Testis (tissue), 3 donors: Measurements from ENCODE around the gene CLCN6. TPM values are rescaled to one million over a fixed set of nuclear protein-coding genes. Genes with fewer than 3 reads are reported as not detected.
A peak's percentile ranks its signal among the peaks of the same experiment; 100 is the strongest.

Experiments used
- DNase-seq: peaks from one replicate; pipeline ENCODE4 v3.0.0-alpha.2; 2019
- H3K27ac ChIP-seq, 2 donors: fragments of 200-600 bp; sonication (generic); one replicate each; pipeline ENCODE4 v1.5.1; 2019
- H3K27me3 ChIP-seq: fragments of 200-600 bp; sonication (generic); one replicate; pipeline ENCODE4 v1.5.1; 2019
- H3K36me3 ChIP-seq: fragments of 200-600 bp; sonication (generic); one replicate; pipeline ENCODE4 v1.5.1; 2017; ENCODE audit warnings: low read depth; ENCODE audit errors: missing control alignments
- H3K4me1 ChIP-seq: fragments of 200-600 bp; sonication (generic); one replicate; pipeline ENCODE4 v1.5.1; 2019
- H3K4me3 ChIP-seq, 2 donors: fragments of 200-600 bp; sonication (generic); one replicate each; pipeline ENCODE4 v1.5.1; 2017 to 2019
- H3K9me3 ChIP-seq: fragments of 200-600 bp; sonication (generic); one replicate; pipeline ENCODE4 v1.5.1; 2017
- POLR2A ChIP-seq: fragments of 450-650 bp; IDR thresholded peaks from one replicate; pipeline ENCODE4 v1.6.1; 2017; ENCODE audit warnings: antibody characterized with exemption, mild to moderate bottlenecking, moderate library complexity
- WGBS, 2 donors: methylation state at CpG; one replicate each; pipeline ENCODE4 v1.1.5; 2018; 5-methylcytosine and 5-hydroxymethylcytosine counted together
- intact Hi-C: fragments of 100-400 bp; cut with DNase I; formaldehyde crosslinking; loops from one replicate; pipeline ENCODE4 v1.15.1; 2023; ENCODE audit warnings: low total_unique reads
- polyA plus RNA-seq: library from polyadenylated mRNA; stranded (reverse); fragments of 350-450 nt; fragmentation: Illumina TruSeq; extraction: RNeasy Lipid Tissue Mini Kit (QIAGEN cat#74804); gene quantifications from one replicate; pipeline ENCODE4 v1.2.3, GENCODE V29; 2014; ENCODE audit warnings: low read depth, low replicate concordance; ENCODE audit not compliant: insufficient read depth
- total RNA-seq, 2 donors: library from RNA; depleted of rRNA; stranded (reverse); fragments of >200 nt; gene quantifications; one replicate each; pipeline ENCODE4 v1.2.3, GENCODE V29; 2016
- TF ChIP-seq, protein P1 (sequence below), 3 experiments: fragments of 450-650 bp in 2 of 3; fragments of 200-600 bp in 1 of 3; sonication (generic) in 1 of 3; IDR thresholded peaks; one replicate each; pipeline ENCODE4 v1.5.1; 2016 to 2019; ENCODE audit warnings: antibody characterized with exemption in 3 of 3, mild to moderate bottlenecking in 2 of 3, moderate library complexity in 1 of 3

Gene CLCN6
- total and polyA plus RNA-seq, 3 donors from 2014 or later, result 47.9 to 91.7 (median 57.1) TPM

- Histone ChIP-seq H3K4me1 (no peaks in the 10 kb centered on the region), H3K9me3 (no peaks in the 10 kb centered on the region), H3K36me3 (no peaks in the 10 kb centered on the region), H3K4me3 (no peak within 1 kb of the TSS), H3K27me3 (no peaks in the 10 kb centered on the region), H3K27ac (no peak within 1 kb of the TSS)
- WGBS, 2 donors, result 71 to 75% methylated on average over 17 to 18 of the region's 18 CpGs
- TF ChIP-seq, protein P1, sequence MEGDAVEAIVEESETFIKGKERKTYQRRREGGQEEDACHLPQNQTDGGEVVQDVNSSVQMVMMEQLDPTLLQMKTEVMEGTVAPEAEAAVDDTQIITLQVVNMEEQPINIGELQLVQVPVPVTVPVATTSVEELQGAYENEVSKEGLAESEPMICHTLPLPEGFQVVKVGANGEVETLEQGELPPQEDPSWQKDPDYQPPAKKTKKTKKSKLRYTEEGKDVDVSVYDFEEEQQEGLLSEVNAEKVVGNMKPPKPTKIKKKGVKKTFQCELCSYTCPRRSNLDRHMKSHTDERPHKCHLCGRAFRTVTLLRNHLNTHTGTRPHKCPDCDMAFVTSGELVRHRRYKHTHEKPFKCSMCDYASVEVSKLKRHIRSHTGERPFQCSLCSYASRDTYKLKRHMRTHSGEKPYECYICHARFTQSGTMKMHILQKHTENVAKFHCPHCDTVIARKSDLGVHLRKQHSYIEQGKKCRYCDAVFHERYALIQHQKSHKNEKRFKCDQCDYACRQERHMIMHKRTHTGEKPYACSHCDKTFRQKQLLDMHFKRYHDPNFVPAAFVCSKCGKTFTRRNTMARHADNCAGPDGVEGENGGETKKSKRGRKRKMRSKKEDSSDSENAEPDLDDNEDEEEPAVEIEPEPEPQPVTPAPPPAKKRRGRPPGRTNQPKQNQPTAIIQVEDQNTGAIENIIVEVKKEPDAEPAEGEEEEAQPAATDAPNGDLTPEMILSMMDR (IDR thresholded peaks at IDR 0.05), result no peak
- TF ChIP-seq POLR2A, result no peak
- no peak for DNase-seq
- intact Hi-C loops, result no loop called here
These were observed 41.8 kb downstream of the CLCN6 start, which contains the start of gene NPPA for GRCh38 chr1:11847667-11848372. Gene NPPA (minus strand): TSS chr1:11847783. CDS start chr1:11847684, 99 bp downstream.

GRCh38 chr1:11848373-11848700 lies 42.3 kb downstream of the CLCN6 start:
- Histone ChIP-seq H3K36me3 (no peaks in the 10 kb centered on the region), H3K4me3 (no peak overlapping the region), H3K9me3 (no peaks in the 10 kb centered on the region), H3K4me1 (no peaks in the 10 kb centered on the region), H3K27me3 (no peaks in the 10 kb centered on the region), H3K27ac (no peak overlapping the region)
- 74 to 80% methylated on average over 9 of the region's 9 CpGs for WGBS, 2 donors
- intact Hi-C loops, result no loop called here
- TF ChIP-seq, protein P1 (IDR thresholded peaks at IDR 0.05), result no peak
- DNase-seq, result no peak

GRCh38 chr1:11850156-11850555 lies 44.2 kb downstream of the CLCN6 start:
- intact Hi-C loops, result no loop called here
- DNase-seq, result no peak
- Histone ChIP-seq H3K4me3 (no peak overlapping the region), H3K36me3 (no peaks in the 10 kb centered on the region), H3K9me3 (no peaks in the 10 kb centered on the region), H3K27ac (no peak overlapping the region), H3K4me1 (no peaks in the 10 kb centered on the region), H3K27me3 (no peaks in the 10 kb centered on the region)
- 50 to 56% methylated on average over 11 of the region's 11 CpGs for WGBS, 2 donors
- TF ChIP-seq, protein P1 (IDR thresholded peaks at IDR 0.05), result no peak
- no peak for TF ChIP-seq POLR2A

DNA sequence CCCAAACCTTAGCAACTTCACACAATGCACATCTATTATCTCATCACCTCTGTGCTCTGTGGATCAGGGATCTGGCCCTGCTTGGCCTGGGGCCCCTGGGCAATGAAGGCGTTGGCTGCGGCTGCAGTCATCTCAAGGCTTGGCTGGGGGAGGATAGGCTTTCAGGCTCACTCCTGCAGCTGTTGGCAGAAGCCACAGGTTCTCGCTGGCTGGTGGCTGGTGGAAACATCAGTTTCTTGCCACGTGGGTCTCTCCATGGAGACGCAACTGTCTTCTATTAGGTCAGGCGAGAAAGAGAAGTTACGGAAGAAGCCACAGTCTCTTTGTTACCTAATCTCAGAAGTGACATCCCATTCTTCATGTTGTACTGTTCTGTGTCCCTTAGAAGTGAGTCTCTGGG lies 45.2 kb downstream of the CLCN6 start:
- Histone ChIP-seq H3K27me3 (no peaks in the 10 kb centered on the region), H3K36me3 (no peaks in the 10 kb centered on the region), H3K9me3 (no peaks in the 10 kb centered on the region), H3K4me3 (no peak overlapping the region), H3K4me1 (no peaks in the 10 kb centered on the region), H3K27ac (no peak overlapping the region)
- peak; percentile 33 for DNase-seq
- intact Hi-C loops, result no loop called here
- WGBS, 2 donors, result 66 to 80% methylated on average over 7 of the region's 7 CpGs
- TF ChIP-seq POLR2A, result no peak
- TF ChIP-seq, protein P1 (IDR thresholded peaks at IDR 0.05), result no peak

DNA sequence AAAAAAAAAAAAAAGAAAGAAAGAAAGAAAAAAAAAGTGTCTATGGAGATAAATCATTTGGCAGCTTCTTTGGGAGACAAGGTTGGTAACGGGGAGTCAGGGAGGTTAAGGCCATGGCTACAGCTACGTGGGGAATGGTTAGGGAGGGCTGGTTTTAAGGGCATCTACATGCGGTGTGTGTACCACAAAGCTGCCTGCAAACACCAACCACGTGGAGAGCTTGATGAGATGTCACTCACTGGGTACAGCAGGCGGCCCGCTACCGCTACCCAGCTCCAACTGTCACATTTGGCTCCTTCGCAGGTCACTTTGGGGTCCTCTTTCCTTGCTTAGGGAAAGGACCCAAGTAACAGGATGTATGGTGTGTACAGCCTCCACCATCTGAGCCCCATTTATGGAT lies 48.5 kb downstream of the CLCN6 start:
- Histone ChIP-seq H3K36me3 (no peaks in the 10 kb centered on the region), H3K9me3 (no peaks in the 10 kb centered on the region), H3K4me3 (no peak overlapping the region), H3K4me1 (peaks cover 8% of the 10 kb centered on the region), H3K27ac (no peak overlapping the region), H3K27me3 (peaks cover 7% of the 10 kb centered on the region)
- intact Hi-C loops, result no loop called here
- WGBS, 2 donors, result 47 to 53% methylated on average over 8 of the region's 8 CpGs
- no peak for DNase-seq
- TF ChIP-seq POLR2A, result no peak
- TF ChIP-seq, protein P1 (IDR thresholded peaks at IDR 0.05), result no peak
